ENCODE measurements around the gene LDLRAD2. TPM values are rescaled to one million over a fixed set of nuclear protein-coding genes. Genes with fewer than 3 reads are reported as not detected.

Gene LDLRAD2
- total and polyA plus RNA-seq, 9 donors = 1.5 to 9.1 (median 6.7) TPM

- no peak for DNase-seq
- no peak overlapping the region for H3K27ac ChIP-seq (ENCODE audit: low read length)
- H3K27me3 ChIP-seq (ENCODE audit: control insufficient read depth, insufficient read depth, low read length) = no peaks in the 10 kb centered on the region
- H3K36me3 ChIP-seq (ENCODE audit: control insufficient read depth, insufficient read depth, low read length) = peaks cover 91% of the 10 kb centered on the region
- H3K9me3 ChIP-seq (replicated peaks; ENCODE audit: control insufficient read depth, low read depth, low read length) = no peaks in the 10 kb centered on the region
- no peak overlapping the region for H3K4me3 ChIP-seq (ENCODE audit: low read length)
- WGBS (ENCODE audit: insufficient coverage) = 93% methylated on average over 32 of the region's 33 CpGs
- no peaks in the 10 kb centered on the region for H3K4me1 ChIP-seq (ENCODE audit: control insufficient read depth, insufficient read depth, low read length)
Observed at GRCh38 chr1:21851430-21852250, 39.6 kb downstream of the LDLRAD2 start.

GRCh38 chr1:21852282-21853130 lies 40.4 kb downstream of the LDLRAD2 start:
- H3K9me3 ChIP-seq (replicated peaks; ENCODE audit: control insufficient read depth, low read depth, low read length) = no peaks in the 10 kb centered on the region
- no peak for DNase-seq
- no peak overlapping the region for H3K27ac ChIP-seq (ENCODE audit: low read length)
- no peaks in the 10 kb centered on the region for H3K27me3 ChIP-seq (ENCODE audit: control insufficient read depth, insufficient read depth, low read length)
- 89% methylated on average over 24 of the region's 29 CpGs for WGBS (ENCODE audit: insufficient coverage)
- peaks cover 93% of the 10 kb centered on the region for H3K36me3 ChIP-seq (ENCODE audit: control insufficient read depth, insufficient read depth, low read length)
- H3K4me3 ChIP-seq (ENCODE audit: low read length) = no peak overlapping the region
- H3K4me1 ChIP-seq (ENCODE audit: control insufficient read depth, insufficient read depth, low read length) = no peaks in the 10 kb centered on the region

- no peaks in the 10 kb centered on the region for H3K9me3 ChIP-seq (replicated peaks; ENCODE audit: control insufficient read depth, low read depth, low read length)
- H3K36me3 ChIP-seq (ENCODE audit: control insufficient read depth, insufficient read depth, low read length) = peaks cover 92% of the 10 kb centered on the region
- no peaks in the 10 kb centered on the region for H3K4me1 ChIP-seq (ENCODE audit: control insufficient read depth, insufficient read depth, low read length)
- 88% methylated on average over 5 of the region's 7 CpGs for WGBS (ENCODE audit: insufficient coverage)
- no peak overlapping the region for H3K27ac ChIP-seq (ENCODE audit: low read length)
- no peak overlapping the region for H3K4me3 ChIP-seq (ENCODE audit: low read length)
- no peak for DNase-seq
- H3K27me3 ChIP-seq (ENCODE audit: control insufficient read depth, insufficient read depth, low read length) = no peaks in the 10 kb centered on the region
Observed at GRCh38 chr1:21853131-21853427, 41.0 kb downstream of the LDLRAD2 start.

- H3K27me3 ChIP-seq (ENCODE audit: control insufficient read depth, insufficient read depth, low read length) = no peaks in the 10 kb centered on the region
- no peak overlapping the region for H3K27ac ChIP-seq (ENCODE audit: low read length)
- no peak overlapping the region for H3K4me3 ChIP-seq (ENCODE audit: low read length)
- no peaks in the 10 kb centered on the region for H3K4me1 ChIP-seq (ENCODE audit: control insufficient read depth, insufficient read depth, low read length)
- peaks cover 92% of the 10 kb centered on the region for H3K36me3 ChIP-seq (ENCODE audit: control insufficient read depth, insufficient read depth, low read length)
- WGBS (ENCODE audit: insufficient coverage) = 85% methylated on average over 12 of the region's 21 CpGs
- no peak for DNase-seq
- no peaks in the 10 kb centered on the region for H3K9me3 ChIP-seq (replicated peaks; ENCODE audit: control insufficient read depth, low read depth, low read length)
Observed at GRCh38 chr1:21854090-21854750, 42.2 kb downstream of the LDLRAD2 start.

GRCh38 chr1:21854751-21855131 lies 42.7 kb downstream of the LDLRAD2 start:
- H3K36me3 ChIP-seq (ENCODE audit: control insufficient read depth, insufficient read depth, low read length) = peaks cover 92% of the 10 kb centered on the region
- WGBS (ENCODE audit: insufficient coverage) = 87% methylated on average over 13 of the region's 13 CpGs

GRCh38 chr1:21855257-21856096 lies 43.4 kb downstream of the LDLRAD2 start:
- 91% methylated on average over 26 of the region's 35 CpGs for WGBS (ENCODE audit: insufficient coverage)
- Histone ChIP-seq H3K27me3 (ENCODE audit: control insufficient read depth, insufficient read depth, low read length) (no peaks in the 10 kb centered on the region), H3K4me1 (ENCODE audit: control insufficient read depth, insufficient read depth, low read length) (no peaks in the 10 kb centered on the region), H3K4me3 (ENCODE audit: low read length) (no peak overlapping the region), H3K36me3 (ENCODE audit: control insufficient read depth, insufficient read depth, low read length) (peaks cover 92% of the 10 kb centered on the region), H3K27ac (ENCODE audit: low read length) (no peak overlapping the region), H3K9me3 (replicated peaks; ENCODE audit: control insufficient read depth, low read depth, low read length) (no peaks in the 10 kb centered on the region)
- DNase-seq = no peak

More at GRCh38 chr1:21854751-21855131, 42.7 kb downstream of the LDLRAD2 start:
- no peaks in the 10 kb centered on the region for H3K27me3 ChIP-seq (ENCODE audit: control insufficient read depth, insufficient read depth, low read length)
- H3K4me3 ChIP-seq (ENCODE audit: low read length) = no peak overlapping the region
- no peaks in the 10 kb centered on the region for H3K4me1 ChIP-seq (ENCODE audit: control insufficient read depth, insufficient read depth, low read length)
- H3K9me3 ChIP-seq (replicated peaks; ENCODE audit: control insufficient read depth, low read depth, low read length) = no peaks in the 10 kb centered on the region
- no peak for DNase-seq
- no peak overlapping the region for H3K27ac ChIP-seq (ENCODE audit: low read length)

- H3K27ac ChIP-seq (ENCODE audit: low read length) = no peak overlapping the region
- no peak for DNase-seq
Observed at GRCh38 chr1:21857142-21857839, 45.2 kb downstream of the LDLRAD2 start.

GRCh38 chr1:21857840-21858670 lies 46.0 kb downstream of the LDLRAD2 start:
- H3K9me3 ChIP-seq (replicated peaks; ENCODE audit: control insufficient read depth, low read depth, low read length) = peaks cover 2% of the 10 kb centered on the region
- no peaks in the 10 kb centered on the region for H3K4me1 ChIP-seq (ENCODE audit: control insufficient read depth, insufficient read depth, low read length)
- WGBS (ENCODE audit: insufficient coverage) = 81% methylated on average over 14 of the region's 15 CpGs
- no peak overlapping the region for H3K4me3 ChIP-seq (ENCODE audit: low read length)
- H3K27ac ChIP-seq (ENCODE audit: low read length) = no peak overlapping the region
- H3K36me3 ChIP-seq (ENCODE audit: control insufficient read depth, insufficient read depth, low read length) = peaks cover 92% of the 10 kb centered on the region
- no peaks in the 10 kb centered on the region for H3K27me3 ChIP-seq (ENCODE audit: control insufficient read depth, insufficient read depth, low read length)
- DNase-seq = no peak

More at GRCh38 chr1:21857142-21857839, 45.2 kb downstream of the LDLRAD2 start:
- Histone ChIP-seq H3K9me3 (replicated peaks; ENCODE audit: control insufficient read depth, low read depth, low read length) (peaks cover 2% of the 10 kb centered on the region), H3K4me1 (ENCODE audit: control insufficient read depth, insufficient read depth, low read length) (no peaks in the 10 kb centered on the region), H3K27me3 (ENCODE audit: control insufficient read depth, insufficient read depth, low read length) (no peaks in the 10 kb centered on the region), H3K36me3 (ENCODE audit: control insufficient read depth, insufficient read depth, low read length) (peaks cover 95% of the 10 kb centered on the region), H3K4me3 (ENCODE audit: low read length) (no peak overlapping the region)
- 84% methylated on average over 11 of the region's 14 CpGs for WGBS (ENCODE audit: insufficient coverage)
